IMR-90 (cell line): ENCODE results near the gene FAM47E. TPM values are rescaled to one million over a fixed set of nuclear protein-coding genes. Genes with fewer than 3 reads are reported as not detected.

Source experiments
- ATAC-seq: fragments of 200-7000 bp; cut with Tn5 transposase; 2 replicates; pipeline ENCODE4 v1.9.1; 2020; ENCODE audit warnings: low read depth, mild to moderate bottlenecking, moderate library complexity
- BruUV-seq: library from RNA; stranded (reverse); fragments of 400-500 nt; replicated peaks from 2 replicates; lab custom pipeline; 2021; lab: Mats Ljungman, UMichigan
- CTCF ChIA-PET: fragments of 300-600 bp; formaldehyde crosslinking; extraction: SDS; loops from one replicate; lab custom pipeline; 2021; ENCODE audit warnings: antibody characterized with exemption; lab: Yijun Ruan, JAX
- POLR2A ChIA-PET: fragments of 300-600 bp; sonication (Branson Sonifier 250); formaldehyde crosslinking; loops from one replicate; lab custom pipeline; 2022; ENCODE audit warnings: antibody characterized with exemption; ENCODE audit not compliant: unreplicated experiment; lab: Charles Lee
- DNase-seq: peaks from one replicate; pipeline ENCODE4 v3.0.0; 2013
- H2AFZ ChIP-seq: replicated peaks from 2 replicates; pipeline ENCODE3; 2013; ENCODE audit warnings: low read length, mild to moderate bottlenecking; ENCODE audit not compliant: poor library complexity
- H2AK5ac ChIP-seq: 2 replicates; pipeline ENCODE4 v1.6.1; 2013; ENCODE audit warnings: low read depth, low read length, inconsistent platforms
- H2AK9ac ChIP-seq: replicated peaks from 2 replicates; pipeline ENCODE3; 2013; ENCODE audit warnings: mild to moderate bottlenecking, low read depth, low read length, moderate library complexity; ENCODE audit not compliant: poor library complexity
- H2BK120ac ChIP-seq: 2 replicates; pipeline ENCODE4 v1.6.1; 2013; ENCODE audit warnings: low read depth, low read length, inconsistent platforms
- H2BK15ac ChIP-seq: 3 replicates; pipeline ENCODE4 v1.6.1; 2013; ENCODE audit warnings: low read depth, low read length, inconsistent platforms
- H2BK20ac ChIP-seq: 2 replicates; pipeline ENCODE4 v1.6.1; 2013; ENCODE audit warnings: low read depth, mild to moderate bottlenecking, inconsistent platforms, low read length, moderate library complexity
- H2BK5ac ChIP-seq: 2 replicates; pipeline ENCODE4 v1.6.1; 2013; ENCODE audit warnings: mild to moderate bottlenecking, low read depth, low read length, inconsistent platforms; ENCODE audit not compliant: poor library complexity, severe bottlenecking
- H3K14ac ChIP-seq: replicated peaks from 2 replicates; pipeline ENCODE4 v1.6.1; 2013; ENCODE audit warnings: low read depth, low read length, inconsistent platforms
- H3K18ac ChIP-seq: 2 replicates; pipeline ENCODE4 v1.6.1; 2013; ENCODE audit warnings: low read depth, low read length, control low read depth
- H3K23ac ChIP-seq: 2 replicates; pipeline ENCODE4 v1.6.1; 2013; ENCODE audit warnings: low read depth, low read length, inconsistent platforms
- H3K27ac ChIP-seq: 2 replicates; pipeline ENCODE4 v1.5.1; 2013; ENCODE audit warnings: mild to moderate bottlenecking, control low read depth, low read length; ENCODE audit not compliant: insufficient read depth
- H3K27me3 ChIP-seq: 2 replicates; pipeline ENCODE4 v1.6.1; 2013; ENCODE audit warnings: low read length; ENCODE audit not compliant: control insufficient read depth, insufficient read depth
- H3K36me3 ChIP-seq: 2 replicates; pipeline ENCODE4 v1.6.1; 2013; ENCODE audit warnings: low read length, mixed read lengths; ENCODE audit not compliant: control insufficient read depth, insufficient read depth
- H3K4ac ChIP-seq: 2 replicates; pipeline ENCODE4 v1.6.1; 2013; ENCODE audit warnings: low read depth, low read length, inconsistent platforms
- H3K4me1 ChIP-seq: 2 replicates; pipeline ENCODE4 v1.6.1; 2013; ENCODE audit warnings: low read length, mixed read lengths; ENCODE audit not compliant: control insufficient read depth, insufficient read depth
- H3K4me2 ChIP-seq: 2 replicates; pipeline ENCODE4 v1.6.1; 2013; ENCODE audit warnings: low read depth, mild to moderate bottlenecking, control low read depth, low read length, moderate library complexity
- H3K4me3 ChIP-seq: 2 replicates; pipeline ENCODE4 v1.5.1; 2013; ENCODE audit warnings: low read depth, mild to moderate bottlenecking, control low read depth, low read length, moderate library complexity; ENCODE audit not compliant: insufficient read depth
- H3K56ac ChIP-seq: 2 replicates; pipeline ENCODE4 v1.6.1; 2013; ENCODE audit warnings: low read length, inconsistent platforms; ENCODE audit not compliant: insufficient read depth; ENCODE audit errors: extremely low read depth
- H3K79me1 ChIP-seq, 2 experiments: 2 replicates each; pipeline ENCODE4 v1.6.1; 2013; ENCODE audit warnings: low read length in 2 of 2, inconsistent platforms in 1 of 2, low read depth in 1 of 2
- H3K9ac ChIP-seq: 2 replicates; pipeline ENCODE4 v1.6.1; 2013; ENCODE audit warnings: low read depth, low read length, control low read depth
- H3K9me1 ChIP-seq: 2 replicates; pipeline ENCODE4 v1.6.1; 2013; ENCODE audit warnings: low read length, inconsistent platforms; ENCODE audit not compliant: insufficient read depth
- H3K9me3 ChIP-seq: 2 replicates; pipeline ENCODE4 v1.6.1; 2013; ENCODE audit warnings: low read length; ENCODE audit not compliant: control insufficient read depth, insufficient read depth
- H4K20me1 ChIP-seq: 2 replicates; pipeline ENCODE4 v1.6.1; 2013; ENCODE audit warnings: low read length, inconsistent platforms; ENCODE audit not compliant: insufficient read depth
- H4K5ac ChIP-seq: 2 replicates; pipeline ENCODE4 v1.6.1; 2013; ENCODE audit warnings: mild to moderate bottlenecking, low read depth, low read length, control low read depth
- H4K8ac ChIP-seq, 2 experiments: 2 replicates each; pipeline ENCODE4 v1.6.1; 2013; ENCODE audit warnings: low read depth in 2 of 2, low read length in 2 of 2, control low read depth in 1 of 2, inconsistent platforms in 1 of 2
- H4K91ac ChIP-seq: 2 replicates; pipeline ENCODE4 v1.6.1; 2013; ENCODE audit warnings: low read depth, low read length, inconsistent platforms; ENCODE audit not compliant: insufficient read depth
- MAFK ChIP-seq: IDR thresholded peaks from 2 replicates; pipeline ENCODE4 v1.6.1; 2012; ENCODE audit warnings: low read depth, low read length, improper control_type of control experiment
- WGBS, 2 experiments: methylation state at CpG; one replicate each; pipeline versions ENCODE4 v1.1.5 to v1.1.7; 2013; ENCODE audit warnings: missing lambda C conversion rate in 2 of 2; ENCODE audit not compliant: insufficient read length in 1 of 2; ENCODE audit errors: extremely low coverage in 2 of 2; 5-methylcytosine and 5-hydroxymethylcytosine counted together
- dilution Hi-C: fragments of 300-500 bp; cut with HindIII; formaldehyde crosslinking; loops from one replicate; pipeline ENCODE4 v1.14.3; 2018; ENCODE audit warnings: low sequenced_read_pairs; ENCODE audit not compliant: unreplicated experiment
- in situ Hi-C: fragments of 300-500 bp; cut with MboI; formaldehyde crosslinking; loops from 3 replicates; pipeline ENCODE4 v1.14.3; 2019; ENCODE audit warnings: low sequenced_read_pairs, inconsistent platforms, mixed read lengths
- intact Hi-C: fragments of 100-400 bp; cut with micrococcal nuclease; formaldehyde crosslinking; loops from 2 replicates; pipeline ENCODE4 v1.10.0; 2022
- polyA plus RNA-seq, 3 experiments: library from polyadenylated mRNA; depleted of rRNA; stranded (reverse); fragments of >200 nt; gene quantifications; 2 replicates each; pipeline ENCODE4 v1.2.3, GENCODE V29; 2012; ENCODE audit warnings: low replicate concordance in 1 of 3
- total RNA-seq: library from RNA; depleted of rRNA; stranded (reverse); fragments of >200 nt; gene quantifications from 2 replicates; pipeline ENCODE4 v1.2.3, GENCODE V29; 2012
- TF ChIP-seq, protein P1 (sequence below): fragments of 150-350 bp; IDR thresholded peaks from 2 replicates; pipeline ENCODE4 v1.6.1; 2016; ENCODE audit warnings: low read depth, mild to moderate bottlenecking, low read length, moderate library complexity, borderline replicate concordance

FAM47E gene
- total and polyA plus RNA-seq, 2 of the 4 experiments (the other 2 are of a cell fraction) = 0.05 TPM; not detected in 1

DNA sequence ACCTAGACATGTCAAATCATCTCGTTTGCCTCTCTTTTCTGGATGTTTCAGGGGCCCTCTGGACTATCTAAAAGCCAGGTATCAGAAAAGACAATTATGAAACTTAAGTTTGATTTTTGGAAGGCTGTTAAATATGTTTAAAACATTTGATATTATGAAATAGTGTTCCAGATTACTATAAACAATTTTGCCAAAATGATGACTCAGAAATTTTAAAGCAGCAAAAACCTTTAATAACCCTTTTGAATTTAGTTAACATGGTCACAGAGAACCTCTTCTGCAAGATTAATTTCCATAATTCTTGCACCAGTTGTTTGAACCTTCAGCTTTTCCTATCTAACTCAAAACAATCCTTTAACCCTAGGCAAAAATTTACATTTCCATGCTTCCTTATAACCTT lies 18.8 kb upstream of the FAM47E start:
- Histone ChIP-seq H3K36me3 (no peaks in the 10 kb centered on the region), H3K9ac (no peak overlapping the region), H3K56ac (no peak overlapping the region), H2BK5ac (no peak overlapping the region), H4K8ac (no peak overlapping the region), H4K91ac (no peak overlapping the region), H3K14ac (no peak overlapping the region), H3K23ac (no peak overlapping the region), H3K27me3 (peaks cover 6% of the 10 kb centered on the region; the same call in 1 of the 2 replicates), H2AFZ (no peak overlapping the region), H3K4me2 (no peak overlapping the region), H3K27ac (no peak overlapping the region), H3K4me1 (no peaks in the 10 kb centered on the region), H3K18ac (no peak overlapping the region), H3K4ac (no peak overlapping the region), H2AK9ac (no peak overlapping the region), H2BK15ac (no peak overlapping the region), H3K4me3 (no peak overlapping the region), H2BK20ac (no peak overlapping the region), H4K20me1 (no peaks in the 10 kb centered on the region), H4K5ac (no peak overlapping the region), H2BK120ac (no peak overlapping the region), H3K9me3 (peaks cover 4% of the 10 kb centered on the region), H2AK5ac (no peak overlapping the region), H3K9me1 (no peaks in the 10 kb centered on the region), H3K79me1 (no peaks in the 10 kb centered on the region)
- peak; percentile 47; the same call in 1 of the 2 replicates for TF ChIP-seq MAFK
- TF ChIP-seq, protein P1, sequence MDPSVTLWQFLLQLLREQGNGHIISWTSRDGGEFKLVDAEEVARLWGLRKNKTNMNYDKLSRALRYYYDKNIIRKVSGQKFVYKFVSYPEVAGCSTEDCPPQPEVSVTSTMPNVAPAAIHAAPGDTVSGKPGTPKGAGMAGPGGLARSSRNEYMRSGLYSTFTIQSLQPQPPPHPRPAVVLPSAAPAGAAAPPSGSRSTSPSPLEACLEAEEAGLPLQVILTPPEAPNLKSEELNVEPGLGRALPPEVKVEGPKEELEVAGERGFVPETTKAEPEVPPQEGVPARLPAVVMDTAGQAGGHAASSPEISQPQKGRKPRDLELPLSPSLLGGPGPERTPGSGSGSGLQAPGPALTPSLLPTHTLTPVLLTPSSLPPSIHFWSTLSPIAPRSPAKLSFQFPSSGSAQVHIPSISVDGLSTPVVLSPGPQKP = no peak
- BruUV-seq = no TSS peak
- WGBS, 2 experiments = no CpG with 5 or more reads among the region's 1 CpG
- DNase-seq (no peak), ATAC-seq (no peak)
- POLR2A ChIA-PET = no interaction called here
- CTCF ChIA-PET = interaction anchor here (1.0 kb wide), 1 partner anchor 13 kb away, joined by 3 read pairs; no protein-coding TSS in a partner anchor
- dilution Hi-C loops (no loop called here), in situ Hi-C loops (no loop called here), intact Hi-C loops (no loop called here)
